Measurements from ENCODE around the gene GIPC3.
A peak's percentile ranks its signal among the peaks of the same experiment; 100 is the strongest.

GIPC3 gene

DNA sequence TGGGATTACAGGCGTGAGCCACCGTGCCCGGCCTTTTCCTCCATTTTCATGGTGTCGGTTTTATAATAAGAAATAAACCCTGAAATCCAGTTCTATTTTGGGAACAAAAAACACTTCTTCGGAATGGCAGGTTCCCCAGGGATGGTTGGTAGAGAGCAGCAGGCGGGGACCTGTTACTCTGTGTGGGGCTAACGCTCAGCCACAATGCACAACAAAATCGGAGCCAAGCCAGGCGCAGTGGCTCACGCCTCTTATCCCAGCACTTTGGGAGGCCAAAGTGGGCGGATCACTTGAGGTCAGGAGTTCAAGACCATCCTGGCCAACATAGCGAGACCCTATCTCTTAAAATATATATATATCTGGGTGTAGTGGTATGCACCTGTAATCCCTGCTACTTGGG is 15.7 kb downstream of the GIPC3 start:
- TF ChIP-seq, protein P1, sequence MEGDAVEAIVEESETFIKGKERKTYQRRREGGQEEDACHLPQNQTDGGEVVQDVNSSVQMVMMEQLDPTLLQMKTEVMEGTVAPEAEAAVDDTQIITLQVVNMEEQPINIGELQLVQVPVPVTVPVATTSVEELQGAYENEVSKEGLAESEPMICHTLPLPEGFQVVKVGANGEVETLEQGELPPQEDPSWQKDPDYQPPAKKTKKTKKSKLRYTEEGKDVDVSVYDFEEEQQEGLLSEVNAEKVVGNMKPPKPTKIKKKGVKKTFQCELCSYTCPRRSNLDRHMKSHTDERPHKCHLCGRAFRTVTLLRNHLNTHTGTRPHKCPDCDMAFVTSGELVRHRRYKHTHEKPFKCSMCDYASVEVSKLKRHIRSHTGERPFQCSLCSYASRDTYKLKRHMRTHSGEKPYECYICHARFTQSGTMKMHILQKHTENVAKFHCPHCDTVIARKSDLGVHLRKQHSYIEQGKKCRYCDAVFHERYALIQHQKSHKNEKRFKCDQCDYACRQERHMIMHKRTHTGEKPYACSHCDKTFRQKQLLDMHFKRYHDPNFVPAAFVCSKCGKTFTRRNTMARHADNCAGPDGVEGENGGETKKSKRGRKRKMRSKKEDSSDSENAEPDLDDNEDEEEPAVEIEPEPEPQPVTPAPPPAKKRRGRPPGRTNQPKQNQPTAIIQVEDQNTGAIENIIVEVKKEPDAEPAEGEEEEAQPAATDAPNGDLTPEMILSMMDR (IDR thresholded peaks at IDR 0.05; ENCODE audit: low read depth, low read length) = no peak
- no peak overlapping the region for H3K4me3 ChIP-seq (replicated peaks in 1 of 2; ENCODE audit: low read depth in 2 of 2, low read length in 2 of 2)
- no peak for DNase-seq (ENCODE audit: low read depth in 2 of 2)

DNA sequence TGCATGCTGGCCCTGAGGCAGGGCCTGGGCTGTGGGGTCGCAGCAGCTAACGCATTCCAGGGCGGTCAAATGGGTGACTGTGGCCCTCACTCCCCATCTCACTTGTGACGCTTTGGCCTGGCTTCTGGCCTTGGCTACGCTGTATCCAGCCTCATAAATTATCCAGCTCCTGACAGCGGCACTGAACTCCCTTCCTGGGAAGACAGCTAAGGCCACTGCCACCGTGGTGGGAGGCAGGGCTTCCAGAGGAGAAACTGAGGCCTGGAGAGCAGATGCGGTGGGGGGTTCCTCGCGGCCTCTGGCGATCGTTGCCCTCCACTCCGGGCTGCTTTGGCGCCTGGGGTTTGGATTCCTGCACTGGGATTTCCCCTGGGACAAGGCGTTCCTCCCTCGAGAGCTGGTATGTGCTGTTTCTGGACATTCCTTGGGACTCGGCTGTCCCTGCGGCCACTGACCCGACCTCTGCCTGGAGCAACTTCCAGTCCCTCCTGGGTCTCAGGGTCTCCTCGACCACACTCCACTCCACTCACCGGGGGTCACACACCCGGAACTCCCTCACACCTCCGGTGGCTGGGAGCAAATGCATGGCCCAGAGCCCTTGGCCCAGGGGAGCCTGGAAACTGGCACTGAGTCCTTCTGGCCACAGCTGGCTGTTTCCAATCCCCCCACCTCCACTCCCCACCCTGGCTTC is 18.0 kb downstream of the GIPC3 start:
- no peak overlapping the region for H3K4me3 ChIP-seq (replicated peaks in 1 of 2; ENCODE audit: low read depth in 2 of 2, low read length in 2 of 2)
- no peak for DNase-seq (ENCODE audit: low read depth in 2 of 2)
- TF ChIP-seq, protein P1 (IDR thresholded peaks at IDR 0.05; ENCODE audit: low read depth, low read length) = no peak

DNA sequence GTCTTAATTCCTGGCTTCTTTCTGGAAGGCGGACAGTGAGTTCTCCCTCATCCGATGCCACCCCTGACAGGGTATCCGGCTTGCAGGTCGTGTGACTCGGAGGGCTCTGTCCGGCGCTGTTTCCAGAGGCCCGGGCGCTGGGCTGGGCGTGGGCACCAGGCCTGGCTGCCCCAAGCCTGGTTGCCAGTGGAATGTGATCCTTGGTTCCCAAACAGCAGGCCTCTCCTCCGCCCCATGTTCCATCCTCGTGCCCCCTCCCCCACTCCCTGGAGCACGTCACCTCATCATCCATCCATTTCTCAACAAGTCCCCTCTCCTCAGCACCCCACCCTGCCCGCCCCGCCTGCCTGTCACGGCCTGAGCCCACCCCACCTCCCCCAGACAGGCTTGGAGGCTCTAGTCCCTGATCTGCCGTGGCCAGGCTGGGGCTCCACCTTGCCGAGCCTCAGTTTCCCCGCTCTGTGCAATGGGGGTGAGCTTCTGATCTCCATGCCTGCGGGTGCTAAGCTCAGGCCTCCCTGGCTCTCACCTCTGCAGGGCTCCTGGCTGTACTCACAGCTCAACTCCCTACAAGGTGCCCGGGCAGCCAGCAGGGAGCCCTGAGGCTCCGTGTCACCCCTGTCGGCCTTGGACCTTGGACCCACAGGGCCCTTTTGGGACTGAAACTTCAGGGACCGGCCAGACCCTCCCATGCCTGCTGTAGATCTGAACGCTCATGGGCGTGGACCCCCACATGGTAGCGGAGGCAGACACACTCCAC is 19.1 kb downstream of the GIPC3 start:
- DNase-seq (ENCODE audit: low read depth in 2 of 2) = no peak
- TF ChIP-seq, protein P1 (IDR thresholded peaks at IDR 0.05; ENCODE audit: low read depth, low read length) = no peak
- H3K4me3 ChIP-seq (replicated peaks in 1 of 2; ENCODE audit: low read depth in 2 of 2, low read length in 2 of 2) = no peak overlapping the region

- no peak for DNase-seq (ENCODE audit: low read depth in 2 of 2)
- TF ChIP-seq, protein P1 (IDR thresholded peaks at IDR 0.05; ENCODE audit: low read depth, low read length) = no peak
- H3K4me3 ChIP-seq (replicated peaks in 1 of 2; ENCODE audit: low read depth in 2 of 2, low read length in 2 of 2) = no peak overlapping the region
Observed at GRCh38 chr19:3604987-3605343, 19.7 kb downstream of the GIPC3 start.

DNA sequence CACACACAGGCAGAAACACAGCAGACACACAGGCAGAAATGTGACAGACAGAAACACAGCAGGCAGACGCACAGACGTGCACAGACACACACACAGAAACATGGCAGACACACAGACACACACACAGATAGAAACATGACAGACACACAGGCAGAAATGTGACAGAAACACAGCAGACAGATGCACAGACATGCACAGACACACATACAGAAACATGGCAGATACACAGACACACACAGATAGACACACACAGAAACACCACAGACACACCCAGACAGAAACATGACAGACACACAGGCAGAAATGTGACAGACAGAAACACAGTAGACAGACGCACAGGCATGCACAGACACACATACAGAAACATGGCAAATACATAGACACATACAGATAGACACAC is 20.1 kb downstream of the GIPC3 start:
- H3K4me3 ChIP-seq (replicated peaks in 1 of 2; ENCODE audit: low read depth in 2 of 2, low read length in 2 of 2) = no peak overlapping the region
- TF ChIP-seq, protein P1 (IDR thresholded peaks at IDR 0.05; ENCODE audit: low read depth, low read length) = no peak
- no peak for DNase-seq (ENCODE audit: low read depth in 2 of 2)

- TF ChIP-seq, protein P1 (IDR thresholded peaks at IDR 0.05; ENCODE audit: low read depth, low read length) = no peak
- H3K4me3 ChIP-seq (replicated peaks in 1 of 2; ENCODE audit: low read depth in 2 of 2, low read length in 2 of 2) = peak overlapping the region; percentile 45 to 62
- DNase-seq (ENCODE audit: low read depth in 2 of 2) = no peak
Observed at GRCh38 chr19:3605770-3606169, 20.5 kb downstream of the GIPC3 start.

All from cardiac fibroblast (primary cell).